T follicular helper cell (primary cell): ENCODE measurements around the gene SCGB1C1.

ENCODE experiments used
- DNase-seq: peaks from one replicate; pipeline ENCODE4 v3.0.0-alpha.2; 2020; ENCODE audit warnings: low read depth

The SCGB1C1 gene

DNA sequence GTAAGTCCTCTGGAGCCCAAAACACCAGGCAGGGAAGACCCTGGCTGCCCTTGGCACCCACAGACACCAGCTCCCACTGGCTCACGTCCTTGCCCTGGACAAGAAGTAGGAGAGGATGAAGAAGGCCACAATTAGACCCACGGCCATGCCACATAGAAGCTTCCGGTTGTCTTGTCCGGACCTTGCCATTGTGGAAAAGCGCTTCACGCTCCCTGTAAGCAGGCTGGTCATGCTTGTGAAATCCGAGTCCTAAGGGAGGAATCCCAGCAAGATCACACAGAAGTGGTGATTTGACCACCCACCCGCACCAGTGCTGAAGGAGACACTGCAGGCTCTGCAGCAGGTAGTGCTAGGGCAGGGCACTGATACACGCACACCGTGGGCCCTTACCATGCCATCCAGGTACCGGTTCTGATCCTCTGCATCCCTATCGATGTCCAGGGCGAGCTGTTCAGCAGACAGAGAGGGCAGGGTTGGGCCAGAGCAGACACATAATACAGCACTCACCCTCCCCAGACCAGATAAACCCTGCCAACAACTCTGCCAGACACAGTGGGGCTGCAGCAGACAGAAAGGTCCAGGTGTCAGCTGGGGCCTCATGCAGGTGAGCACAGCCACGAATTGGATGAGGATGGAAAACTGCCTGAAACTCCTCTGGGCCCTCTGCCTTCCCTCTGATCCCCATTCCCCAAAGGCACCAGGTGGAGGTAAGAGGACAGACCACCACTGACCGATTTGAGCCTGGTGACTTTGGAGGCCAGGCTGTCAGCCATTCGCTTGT, 12.5 kb downstream of the SCGB1C1 start:
- DNase-seq, result no peak

DNA sequence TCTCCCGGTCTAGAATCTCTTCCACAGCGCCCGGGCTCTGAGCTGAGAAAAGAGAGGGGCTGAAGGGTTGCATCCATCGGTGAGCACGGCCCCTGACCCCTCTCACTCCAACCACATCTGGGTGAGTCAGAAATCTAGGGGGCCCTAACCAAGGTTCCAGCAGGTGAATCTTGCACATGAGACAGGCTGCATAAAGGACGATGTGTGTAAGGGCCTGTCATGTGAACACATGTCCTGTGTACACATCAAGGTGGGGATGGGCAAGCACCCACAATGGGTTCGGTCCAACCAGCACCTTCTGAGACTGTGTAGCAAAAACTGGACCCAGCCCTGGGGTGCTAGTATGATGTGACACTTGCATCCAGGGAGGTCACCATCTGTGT, 13.1 kb downstream of the SCGB1C1 start:
- DNase-seq, result no peak

GRCh38 chr11:206526-207207, 13.8 kb downstream of the SCGB1C1 start:
- DNase-seq, result no peak

DNA sequence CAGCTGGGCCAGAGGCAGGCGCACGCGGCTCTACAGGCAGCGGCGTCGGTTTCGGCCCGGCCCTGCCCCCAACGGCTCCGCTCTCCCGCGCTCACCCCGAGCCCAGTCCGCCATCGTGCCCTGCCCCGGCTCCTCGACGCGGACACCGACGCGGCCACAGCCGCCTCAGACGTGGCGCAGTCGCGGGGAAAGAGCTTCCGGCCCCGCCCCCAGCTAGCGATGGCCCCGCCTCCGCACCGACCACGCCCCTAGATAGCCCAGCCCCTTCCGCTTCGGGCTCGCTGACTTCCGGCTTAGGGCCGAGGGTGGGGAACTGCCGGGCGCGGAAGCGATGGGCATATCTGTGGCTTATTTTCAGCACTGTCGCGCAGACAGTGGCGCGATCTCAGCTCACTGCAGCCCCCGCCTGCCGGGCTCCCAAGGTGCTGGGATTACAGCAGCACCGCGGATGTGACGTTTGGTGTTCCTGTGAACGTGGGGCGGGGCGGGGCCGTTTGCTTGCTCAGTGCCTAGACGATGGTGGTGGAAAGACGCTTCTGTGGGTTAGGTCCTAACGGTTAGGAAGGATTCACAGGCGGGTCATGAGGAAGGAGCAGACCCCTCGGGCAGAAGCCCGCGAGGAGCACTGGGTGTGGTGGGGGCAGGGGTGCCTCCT, 14.5 kb downstream of the SCGB1C1 start, which contains the start of the genes BET1L and RIC8A:
BET1L (minus strand) TSS at position 192 of the 655 bp plus-strand sequence; CDS start at position 114, 78 bp downstream.
RIC8A (plus strand) TSS at position 501 of the 655 bp plus-strand sequence. CDS start 1,147 bp downstream, outside the sequence.
- peak; percentile 97 for DNase-seq

DNA sequence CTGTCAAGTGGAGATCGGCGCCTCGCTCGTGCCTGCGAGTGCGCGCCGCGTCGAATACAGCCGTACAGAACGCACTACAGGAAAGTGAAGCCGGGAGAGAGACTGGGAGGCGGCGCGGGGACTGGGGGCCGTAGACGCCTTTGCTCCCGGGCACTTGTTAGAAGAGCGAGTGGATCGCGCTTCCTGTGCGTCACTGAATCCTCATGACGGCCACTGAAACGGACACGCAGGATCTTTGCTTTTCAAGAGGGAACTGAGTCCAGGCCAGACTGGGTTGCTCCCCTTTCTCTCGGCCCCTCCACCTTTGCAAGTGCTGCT, 14.9 kb downstream of the SCGB1C1 start:
- DNase-seq, result no peak

DNA sequence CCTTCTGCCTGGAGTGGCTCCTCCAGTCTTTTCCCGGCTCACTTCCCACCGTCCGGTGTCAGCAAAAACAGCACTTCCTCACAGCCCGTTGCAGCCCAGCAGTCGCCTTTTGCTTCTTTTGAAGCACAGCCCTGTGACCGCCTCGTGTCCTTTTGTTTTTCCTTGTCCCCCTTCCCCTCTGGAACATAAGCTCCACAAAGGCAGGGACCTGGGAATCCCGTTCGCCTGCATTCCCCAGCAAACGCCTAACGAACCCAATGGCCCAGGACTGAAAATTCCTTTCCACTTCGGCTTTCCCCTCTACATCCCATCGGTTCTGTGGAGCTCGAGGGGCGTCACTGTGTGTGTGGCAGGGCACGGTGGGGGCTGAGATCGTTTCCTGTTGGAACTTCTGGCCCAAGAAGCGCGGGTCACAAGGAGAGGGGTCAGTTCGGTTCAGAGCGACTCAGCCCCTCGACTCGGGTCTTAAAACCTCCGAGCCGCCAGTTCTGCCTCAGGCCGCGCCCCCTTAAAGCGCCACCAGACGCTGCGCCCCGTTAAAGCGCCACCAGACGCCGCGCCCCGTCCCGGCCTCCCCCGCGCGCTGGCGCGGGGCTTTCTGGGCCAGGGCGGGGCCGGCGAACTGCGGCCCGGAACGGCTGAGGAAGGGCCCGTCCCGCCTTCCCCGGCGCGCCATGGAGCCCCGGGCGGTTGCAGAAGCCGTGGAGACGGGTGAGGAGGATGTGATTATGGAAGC, 15.5 kb downstream of the SCGB1C1 start:
- DNase-seq, result peak; percentile 76

- DNase-seq, result no peak
These were observed 16.0 kb downstream of the SCGB1C1 start for GRCh38 chr11:208917-209260.

DNA sequence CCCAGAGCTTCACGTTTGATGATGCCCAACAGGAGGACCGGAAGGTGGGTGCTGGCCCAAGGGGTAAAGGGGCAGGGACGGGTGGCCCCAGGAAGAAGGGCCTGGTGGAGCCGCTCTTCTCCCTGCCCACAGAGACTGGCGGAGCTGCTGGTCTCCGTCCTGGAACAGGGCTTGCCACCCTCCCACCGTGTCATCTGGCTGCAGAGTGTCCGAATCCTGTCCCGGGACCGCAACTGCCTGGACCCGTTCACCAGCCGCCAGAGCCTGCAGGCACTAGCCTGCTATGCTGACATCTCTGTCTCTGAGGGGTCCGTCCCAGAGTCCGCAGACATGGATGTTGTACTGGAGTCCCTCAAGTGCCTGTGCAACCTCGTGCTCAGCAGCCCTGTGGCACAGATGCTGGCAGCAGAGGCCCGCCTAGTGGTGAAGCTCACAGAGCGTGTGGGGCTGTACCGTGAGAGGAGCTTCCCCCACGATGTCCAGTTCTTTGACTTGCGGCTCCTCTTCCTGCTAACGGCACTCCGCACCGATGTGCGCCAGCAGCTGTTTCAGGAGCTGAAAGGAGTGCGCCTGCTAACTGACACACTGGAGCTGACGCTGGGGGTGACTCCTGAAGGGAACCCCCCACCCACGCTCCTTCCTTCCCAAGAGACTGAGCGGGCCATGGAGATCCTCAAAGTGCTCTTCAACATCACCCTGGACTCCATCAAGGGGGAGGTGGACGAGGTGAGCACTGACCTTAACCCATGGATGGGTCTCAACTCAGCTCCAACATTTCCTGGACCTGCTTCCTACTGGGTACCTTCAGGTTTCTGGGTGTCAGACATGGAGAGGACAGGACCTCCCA, 16.6 kb downstream of the SCGB1C1 start:
- no peak for DNase-seq

GRCh38 chr11:210122-210802, 17.4 kb downstream of the SCGB1C1 start:
- no peak for DNase-seq

- DNase-seq, result no peak
These were observed 17.9 kb downstream of the SCGB1C1 start for GRCh38 chr11:210803-211180.

GRCh38 chr11:211295-211694, 18.4 kb downstream of the SCGB1C1 start:
- DNase-seq, result no peak

- no peak for DNase-seq
These were observed 18.9 kb downstream of the SCGB1C1 start for GRCh38 chr11:211741-212140.

- no peak for DNase-seq
These were observed 19.5 kb downstream of the SCGB1C1 start for GRCh38 chr11:212150-213100.

- DNase-seq, result no peak
These were observed 20.2 kb downstream of the SCGB1C1 start for GRCh38 chr11:213111-213510.

DNA sequence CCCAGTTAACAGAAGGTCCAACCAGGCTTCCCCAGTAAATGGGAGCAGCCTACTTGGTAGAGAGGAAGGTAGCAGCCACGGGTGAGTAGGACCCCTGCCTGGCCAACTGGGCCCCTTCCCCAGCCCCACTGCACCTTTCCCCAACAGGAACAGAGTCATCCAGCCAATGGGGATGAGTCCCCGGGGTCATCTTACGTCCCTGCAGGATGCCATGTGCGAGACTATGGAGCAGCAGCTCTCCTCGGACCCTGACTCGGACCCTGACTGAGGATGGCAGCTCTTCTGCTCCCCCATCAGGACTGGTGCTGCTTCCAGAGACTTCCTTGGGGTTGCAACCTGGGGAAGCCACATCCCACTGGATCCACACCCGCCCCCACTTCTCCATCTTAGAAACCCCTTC, 21.2 kb downstream of the SCGB1C1 start:
- no peak for DNase-seq

- DNase-seq, result no peak
These were observed 22.7 kb downstream of the SCGB1C1 start for GRCh38 chr11:215581-216037.

- DNase-seq, result no peak
These were observed 23.4 kb downstream of the SCGB1C1 start for GRCh38 chr11:216081-216974.

DNA sequence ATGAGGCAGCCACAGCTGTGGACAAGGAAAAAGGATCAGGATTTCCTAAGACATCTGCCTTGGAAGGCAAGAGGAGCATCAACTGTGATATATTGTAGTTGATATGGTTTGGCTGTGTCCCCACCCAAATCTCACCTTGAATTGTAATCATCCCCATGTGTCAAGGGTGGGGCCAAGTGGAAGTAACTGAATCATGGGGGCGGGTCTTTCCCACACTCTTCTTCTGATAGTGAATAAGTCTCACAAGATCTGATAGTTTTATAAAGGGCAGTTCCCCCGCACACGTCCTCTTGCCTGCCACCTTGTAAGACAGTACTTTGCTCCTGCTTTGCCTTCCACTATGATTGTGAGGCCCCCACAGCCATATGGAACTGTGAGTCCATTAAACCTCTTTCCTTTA, 24.8 kb downstream of the SCGB1C1 start:
- DNase-seq, result no peak
